Activated effector memory CD4-positive, alpha-beta T cell treated with anti-CD3 and anti-CD28 coated beads, Interleukin-2, amount 50 U/mL, for 16 hours (primary cell): ENCODE measurements around the gene NCKAP1.
"Not testable (repeated sequence)": the region's sequence is repeated elsewhere in the genome, so short reads cannot be mapped to it uniquely, and the experiment has no call there.

ENCODE experiments used
- DNase-seq: peaks from one replicate; pipeline ENCODE4 v3.0.0-alpha.2; 2020

Gene NCKAP1

DNA sequence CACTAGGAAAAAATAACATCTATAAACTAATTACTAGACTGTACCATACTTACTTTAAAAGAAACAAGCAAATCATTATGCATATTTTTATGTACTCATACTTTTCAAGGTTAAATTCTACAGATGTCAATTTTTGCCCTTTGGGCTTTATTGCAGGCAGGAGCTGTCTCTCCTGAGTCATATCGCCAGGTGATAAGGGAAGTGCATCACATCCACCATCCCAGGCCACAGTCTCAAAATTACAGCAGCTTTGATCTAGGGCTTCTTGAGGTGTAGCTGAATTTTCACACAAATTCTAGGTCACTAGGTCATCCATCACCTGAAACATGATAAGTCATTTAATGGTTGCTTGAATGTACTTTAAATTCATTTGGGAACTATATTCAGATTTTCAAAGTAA lies 133.4 kb downstream of the NCKAP1 start:
- no peak for DNase-seq

DNA sequence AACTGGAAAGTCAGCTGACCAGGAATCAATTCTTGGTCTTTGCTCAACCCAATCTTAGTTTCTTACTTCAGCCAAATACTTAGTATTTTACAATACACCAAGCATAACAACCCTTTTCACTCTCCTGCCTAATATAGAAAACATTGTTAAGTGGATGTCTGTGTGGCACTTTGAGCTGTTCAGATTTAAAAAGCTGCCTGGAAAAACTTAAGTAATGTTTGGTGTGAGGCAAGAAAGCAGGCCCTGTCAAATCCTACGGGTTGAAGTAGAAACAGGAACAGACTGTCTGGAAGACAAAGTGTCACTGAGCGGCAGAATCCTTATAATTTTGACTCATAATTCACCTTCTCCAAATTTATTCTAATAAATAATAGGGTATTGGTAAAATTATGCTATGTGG lies 134.7 kb downstream of the NCKAP1 start:
- no peak for DNase-seq

DNA sequence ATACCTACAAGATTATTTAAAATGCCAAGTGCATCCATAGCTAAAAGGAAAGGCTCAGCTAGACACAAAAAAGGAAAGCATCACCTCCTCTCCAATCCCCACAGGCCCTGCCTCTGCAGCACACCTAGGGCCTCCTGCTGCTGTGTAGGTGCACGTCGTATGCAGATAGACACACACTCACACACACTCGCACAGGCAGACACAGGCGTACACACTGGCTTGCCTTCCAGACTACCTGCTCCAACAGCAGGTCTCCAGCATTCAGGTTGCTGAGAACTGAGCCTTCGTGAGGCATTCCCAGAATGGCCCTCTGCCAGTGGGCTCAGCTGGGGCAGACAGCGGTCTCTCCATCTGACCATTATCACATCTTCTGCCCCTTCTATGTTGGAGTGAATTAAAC lies 136.5 kb downstream of the NCKAP1 start:
- DNase-seq: no peak

DNA sequence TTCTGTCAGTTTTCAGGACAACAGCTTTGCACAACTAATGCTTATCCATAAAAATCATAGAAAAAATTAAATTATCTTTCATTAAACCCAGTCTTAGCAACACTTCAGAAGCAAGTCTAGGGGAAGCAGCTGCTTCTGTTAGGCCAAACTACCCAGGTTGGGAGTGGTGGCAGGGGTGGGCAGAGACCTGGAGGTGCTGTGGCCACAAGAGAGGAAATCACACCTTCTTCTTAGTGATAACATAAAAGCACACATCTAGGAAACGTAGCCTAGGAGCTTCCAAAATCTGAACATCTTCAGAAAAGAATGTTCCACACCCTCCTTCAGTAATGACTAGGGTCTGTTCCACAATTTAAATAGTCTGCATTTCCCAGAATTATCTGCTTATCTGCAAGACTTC lies 139.5 kb downstream of the NCKAP1 start:
- DNase-seq: no peak

DNA sequence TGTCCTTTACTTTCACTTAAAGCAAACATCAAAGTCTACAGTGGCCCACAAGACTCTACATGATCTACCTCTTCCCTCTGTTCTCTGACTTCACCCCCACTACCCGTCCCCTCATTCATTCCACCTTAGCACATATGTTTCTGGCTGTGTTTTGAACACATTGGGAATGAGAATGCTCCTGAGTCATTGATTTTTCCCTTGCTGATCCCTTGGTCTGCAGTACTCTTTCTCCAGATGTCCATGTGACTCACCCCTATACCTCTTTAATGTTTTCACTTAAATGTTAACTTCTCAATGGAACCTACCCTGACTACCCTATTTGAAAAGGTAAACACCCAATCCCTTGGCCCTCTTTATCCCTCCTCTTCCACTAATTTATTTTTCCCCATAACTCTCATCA lies 141.1 kb downstream of the NCKAP1 start:
- no peak for DNase-seq

DNA sequence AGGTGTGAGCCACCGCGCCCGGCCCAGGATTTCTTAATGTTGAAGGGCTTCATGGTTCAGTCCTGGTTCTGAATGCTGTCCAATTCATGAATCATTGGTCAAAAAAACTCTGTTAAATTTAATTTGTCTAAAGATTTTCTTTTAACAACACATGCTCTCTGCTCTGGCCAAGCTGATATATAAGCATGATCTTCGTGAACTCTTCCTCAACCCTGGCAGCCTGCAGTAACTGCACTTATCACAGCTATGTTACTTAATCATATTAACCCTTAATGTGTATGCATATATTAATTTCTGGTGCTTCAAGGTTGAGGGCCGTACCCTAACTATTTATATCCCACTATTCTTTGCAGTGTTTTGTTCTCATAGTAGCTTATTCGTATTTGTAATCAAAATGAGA lies 142.5 kb downstream of the NCKAP1 start:
- DNase-seq: no peak

DNA sequence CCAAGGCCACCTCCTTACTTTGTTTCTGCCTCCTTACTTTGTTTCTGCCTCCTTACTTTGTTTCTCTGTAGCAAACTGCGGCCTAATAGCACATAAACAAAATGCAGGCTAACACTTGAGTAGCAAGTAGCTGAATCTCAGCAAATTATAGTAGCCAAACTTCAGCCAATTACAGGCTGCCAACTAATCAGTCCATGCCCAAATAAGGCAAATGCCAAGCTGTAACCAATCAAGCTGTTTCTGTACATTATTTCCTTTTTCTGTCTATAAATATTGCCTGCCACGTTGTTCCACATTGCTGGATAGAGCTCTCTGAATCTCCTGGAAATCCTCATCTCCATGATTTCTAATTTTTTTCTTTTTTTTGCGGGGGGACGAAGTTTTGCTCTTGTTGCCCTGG lies 143.1 kb downstream of the NCKAP1 start:
- no peak for DNase-seq

DNA sequence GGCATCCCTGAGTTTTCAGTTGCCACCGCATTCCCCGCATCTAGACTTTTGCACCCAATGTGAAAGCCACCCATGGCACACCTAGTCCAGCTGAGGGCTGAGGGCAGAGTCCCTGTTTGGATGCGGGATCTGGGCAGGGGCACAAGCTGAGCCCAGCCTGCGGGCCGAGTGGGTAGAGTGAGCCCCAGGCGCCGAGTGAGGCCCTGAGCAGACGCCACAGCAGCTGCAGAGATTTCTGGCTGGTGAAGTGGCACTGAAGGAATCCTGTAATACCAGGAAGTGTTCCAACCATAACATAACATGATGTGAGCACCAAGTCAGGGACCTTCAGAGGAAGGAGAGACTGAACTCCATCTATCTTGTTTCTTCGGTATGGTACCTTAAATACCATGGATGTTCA lies 144.1 kb downstream of the NCKAP1 start:
- no peak for DNase-seq

DNA sequence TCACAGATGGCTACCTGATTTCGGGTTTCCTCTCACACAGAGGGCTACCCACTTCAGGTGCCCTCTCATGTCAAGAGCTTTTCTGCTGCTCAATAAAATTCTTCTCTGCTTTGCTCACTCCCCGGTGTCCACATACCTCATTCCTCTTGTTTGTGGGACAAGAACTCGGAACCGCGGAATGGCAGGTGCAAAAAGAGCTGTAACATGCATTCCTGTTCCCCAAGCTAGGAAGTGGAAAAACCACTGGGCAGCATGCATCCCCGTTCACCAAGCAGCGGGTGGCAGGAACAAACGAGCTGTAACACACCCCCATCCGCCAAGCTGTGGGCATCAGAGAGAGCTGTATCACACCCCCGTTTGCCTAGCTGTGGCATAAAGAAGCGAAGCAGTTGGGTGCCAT lies 144.6 kb downstream of the NCKAP1 start:
- no peak for DNase-seq

DNA sequence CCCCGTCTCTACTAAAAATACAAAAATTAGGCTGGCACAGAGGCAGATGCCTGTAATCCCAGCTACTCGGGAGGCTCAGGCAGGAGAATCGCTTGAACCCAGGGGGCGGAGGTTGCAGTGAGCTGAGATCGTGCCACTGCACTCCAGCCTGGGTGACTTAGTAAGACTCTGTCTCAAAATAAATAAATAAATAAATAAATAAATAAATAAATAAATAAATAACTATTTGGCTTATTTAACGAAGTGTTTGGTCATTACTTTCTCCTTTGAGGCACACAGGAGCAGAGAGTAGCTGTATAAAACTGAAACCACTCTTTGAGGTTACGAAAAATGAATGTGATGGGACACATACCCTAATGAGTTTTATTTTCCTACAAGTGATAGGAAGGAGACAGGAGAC lies 145.2 kb downstream of the NCKAP1 start:
- DNase-seq: not testable (repeated sequence)

DNA sequence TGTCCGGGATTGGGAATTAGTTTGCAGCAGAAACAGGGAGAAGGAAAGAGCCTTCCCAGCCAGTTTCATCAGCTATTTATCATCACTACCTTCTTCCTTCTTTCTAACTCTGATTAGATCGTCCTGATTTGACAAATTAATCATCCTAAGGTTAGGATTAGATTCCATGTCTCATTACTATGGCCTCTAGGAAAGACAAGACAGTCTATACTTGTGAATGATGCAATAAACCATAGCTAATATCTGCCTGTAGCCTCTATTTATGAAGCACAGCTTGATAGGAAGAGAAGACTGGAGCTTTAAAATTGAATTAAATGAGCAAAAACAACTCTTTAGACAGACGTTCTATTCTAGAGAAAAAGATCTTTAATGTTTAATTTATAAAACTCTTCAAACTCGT lies 146.6 kb downstream of the NCKAP1 start:
- no peak for DNase-seq

DNA sequence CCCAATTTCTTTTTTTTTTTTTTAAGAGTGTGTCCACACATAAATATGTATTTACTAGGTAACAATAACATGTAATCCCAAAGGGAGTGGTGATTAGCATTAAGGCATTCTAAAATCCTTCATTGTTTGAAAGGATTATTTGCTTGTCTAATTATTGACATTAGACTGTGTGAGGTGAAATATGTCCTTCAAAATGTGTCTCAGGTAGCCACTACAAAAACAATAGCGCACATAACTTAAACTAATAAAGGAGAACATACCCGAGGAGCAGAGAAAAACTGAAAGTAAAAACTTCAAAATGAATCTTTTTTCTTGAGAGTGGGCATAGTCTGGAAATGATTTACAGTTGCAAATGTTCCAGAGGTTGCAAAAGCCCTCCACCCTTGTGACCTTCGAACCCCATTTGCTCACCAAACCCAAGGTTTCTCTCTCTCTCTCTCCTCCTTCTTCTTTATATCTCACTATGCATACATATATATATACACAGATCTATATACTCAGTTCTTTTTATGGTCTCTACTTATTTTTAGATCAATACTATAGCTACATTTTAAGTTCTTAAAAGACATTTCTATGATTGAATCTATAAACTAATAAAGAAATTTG lies 147.4 kb downstream of the NCKAP1 start:
- no peak for DNase-seq

DNA sequence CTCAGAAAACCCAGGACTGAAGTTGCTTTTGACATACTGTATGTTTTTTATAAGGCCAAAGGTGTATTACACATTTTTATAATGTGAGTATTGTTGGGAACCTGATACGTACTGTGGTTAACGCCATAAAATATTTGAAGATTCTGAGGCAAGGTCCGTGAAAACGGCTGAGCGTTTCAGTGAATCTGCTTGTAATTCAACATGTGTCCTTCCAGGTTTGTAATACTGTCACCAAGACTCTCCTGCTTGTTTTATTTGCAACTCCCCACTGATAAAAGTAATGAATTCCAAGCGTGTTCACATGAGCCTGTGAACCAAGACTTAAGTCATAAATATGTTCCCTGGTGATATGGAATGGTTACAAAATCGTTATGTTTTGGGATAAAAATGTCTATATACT lies 148.0 kb downstream of the NCKAP1 start:
- no peak for DNase-seq

DNA sequence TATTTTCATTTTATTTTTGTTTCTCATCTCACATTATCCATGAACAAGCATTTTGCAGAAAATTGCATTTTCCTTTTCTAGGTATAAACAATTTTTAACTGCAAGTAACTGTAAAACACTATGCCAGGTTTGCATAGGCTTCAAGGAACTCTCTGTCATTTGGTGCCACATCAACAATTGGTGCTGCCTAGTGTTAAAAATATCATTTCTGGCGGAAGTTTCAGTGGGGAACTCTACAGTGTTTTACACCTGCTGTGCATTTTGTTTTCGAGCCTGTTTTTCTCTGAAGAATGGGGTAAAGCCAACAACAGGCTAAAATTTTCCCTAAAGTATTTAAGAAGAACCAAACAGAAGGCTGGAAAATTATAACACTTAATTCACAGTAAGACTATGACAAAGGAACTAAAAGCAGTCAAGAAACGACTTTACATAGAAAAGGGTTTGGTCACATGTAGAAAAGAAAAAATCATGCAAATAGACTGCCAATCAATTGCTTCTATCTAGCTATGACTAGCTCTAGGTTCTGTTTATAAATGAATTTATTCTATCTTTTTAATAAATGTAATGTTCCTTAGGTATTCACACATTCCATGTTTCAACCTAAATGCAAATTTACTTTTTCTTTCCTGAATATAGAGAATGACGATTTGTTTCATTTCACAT lies 150.4 kb downstream of the NCKAP1 start:
- no peak for DNase-seq

DNA sequence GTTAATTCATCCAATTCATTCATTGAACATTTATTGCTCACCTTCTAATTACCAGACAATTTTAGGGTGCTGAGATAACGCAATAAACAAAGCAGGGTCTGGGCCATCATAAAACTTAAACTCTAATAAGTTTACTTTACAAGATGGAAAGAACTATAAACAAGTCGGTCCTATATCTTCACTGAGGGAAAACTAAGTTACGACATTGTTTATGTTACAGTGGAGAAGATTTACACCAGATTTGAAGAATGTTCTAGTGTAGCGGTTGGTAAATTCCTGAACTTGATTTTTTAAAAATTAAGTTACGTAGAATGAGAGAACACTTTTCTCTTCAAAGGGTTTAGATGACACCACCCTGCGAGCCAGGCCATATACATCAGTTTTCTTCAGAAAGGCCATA lies 151.2 kb downstream of the NCKAP1 start:
- DNase-seq: no peak

DNA sequence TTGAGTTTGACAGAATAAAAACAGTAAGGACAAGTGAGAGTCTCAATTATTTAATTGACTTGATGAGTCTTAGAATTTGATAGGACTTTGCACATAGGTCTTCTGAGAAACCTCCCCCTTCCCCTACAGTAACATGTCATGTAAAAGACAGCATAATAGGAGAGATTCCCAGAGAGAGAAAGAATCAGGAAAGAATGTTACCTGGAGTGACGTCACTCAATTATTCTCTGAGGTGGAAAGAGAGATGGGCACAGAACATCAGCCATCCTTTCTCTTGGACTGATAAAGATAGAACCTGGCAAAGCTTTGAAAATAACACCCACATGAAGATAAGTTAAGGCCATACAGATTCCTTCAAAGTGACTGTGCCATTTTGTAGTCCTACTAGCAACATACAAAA lies 152.5 kb downstream of the NCKAP1 start:
- DNase-seq: no peak

DNA sequence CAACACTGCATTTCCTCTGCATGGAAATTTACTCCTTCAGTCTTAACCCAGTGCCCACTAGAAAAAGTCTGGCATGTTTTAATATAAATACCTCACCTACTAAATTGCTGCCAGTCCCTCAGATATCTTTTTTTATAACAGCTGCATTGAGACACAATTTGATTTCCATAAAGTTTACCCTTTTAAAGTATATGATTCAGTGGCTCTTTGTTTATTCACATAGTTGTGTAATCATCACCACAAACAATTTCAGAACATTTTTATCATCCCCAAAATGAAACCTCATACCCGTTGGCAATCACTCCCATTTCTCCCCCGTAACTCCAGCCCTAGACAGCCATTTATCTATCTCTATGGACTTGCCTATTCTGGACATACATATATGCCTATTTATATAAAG lies 154.8 kb downstream of the NCKAP1 start:
- DNase-seq: no peak

DNA sequence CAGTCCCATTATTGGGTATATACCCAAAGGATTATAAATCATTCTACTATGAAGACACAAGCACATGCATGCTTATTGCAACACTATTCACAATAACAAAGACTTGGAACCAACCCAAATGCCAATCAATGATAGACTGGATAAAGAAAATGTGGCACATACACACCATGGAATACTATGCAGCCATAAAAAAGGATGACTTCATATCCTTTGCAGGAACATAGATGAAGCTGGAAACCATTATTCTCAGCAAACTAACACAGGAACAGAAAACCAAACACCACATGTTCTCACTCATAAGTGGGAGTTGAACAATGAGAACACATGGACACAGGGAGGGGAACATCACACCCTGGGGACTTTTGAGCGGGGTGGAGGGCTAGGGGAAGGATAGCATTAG lies 158.2 kb downstream of the NCKAP1 start:
- not testable (repeated sequence) for DNase-seq

DNA sequence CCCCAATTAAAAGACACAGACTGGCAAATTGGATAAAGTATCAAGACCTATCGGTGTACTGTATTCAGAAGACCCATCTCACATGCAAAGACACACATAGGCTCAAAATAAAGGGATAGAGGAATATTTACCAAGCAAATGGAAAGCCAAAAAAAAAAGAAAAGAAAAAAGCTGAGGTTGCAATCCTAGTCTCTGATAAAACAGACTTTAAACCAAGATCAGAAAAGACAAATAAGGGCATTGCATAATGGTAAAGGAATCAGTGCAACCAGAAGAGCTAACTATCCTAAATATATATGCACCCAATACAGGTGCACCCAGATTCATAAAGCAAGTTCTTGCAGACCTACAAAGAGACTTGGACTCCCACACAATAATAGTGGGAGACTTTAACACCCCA lies 161.6 kb downstream of the NCKAP1 start:
- DNase-seq: not testable (repeated sequence)

DNA sequence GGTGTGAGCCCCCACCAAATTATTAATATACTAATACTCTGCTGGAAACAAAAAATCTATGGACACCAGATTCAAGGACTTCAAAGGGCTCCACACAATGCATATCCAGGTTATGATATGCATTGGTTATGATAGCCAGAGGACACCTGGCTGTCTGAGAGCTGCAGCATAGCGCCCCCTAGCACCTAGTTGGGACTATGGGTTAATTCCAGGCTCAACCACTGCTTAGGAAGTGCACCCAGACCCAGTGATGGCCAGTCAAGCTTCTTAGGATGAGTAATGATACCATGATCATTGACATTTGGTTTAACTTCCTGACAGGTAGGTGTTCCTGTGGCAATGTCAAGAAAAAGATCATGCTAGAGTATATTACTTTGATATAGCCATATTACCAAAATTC lies 168.0 kb downstream of the NCKAP1 start:
- no peak for DNase-seq

DNA sequence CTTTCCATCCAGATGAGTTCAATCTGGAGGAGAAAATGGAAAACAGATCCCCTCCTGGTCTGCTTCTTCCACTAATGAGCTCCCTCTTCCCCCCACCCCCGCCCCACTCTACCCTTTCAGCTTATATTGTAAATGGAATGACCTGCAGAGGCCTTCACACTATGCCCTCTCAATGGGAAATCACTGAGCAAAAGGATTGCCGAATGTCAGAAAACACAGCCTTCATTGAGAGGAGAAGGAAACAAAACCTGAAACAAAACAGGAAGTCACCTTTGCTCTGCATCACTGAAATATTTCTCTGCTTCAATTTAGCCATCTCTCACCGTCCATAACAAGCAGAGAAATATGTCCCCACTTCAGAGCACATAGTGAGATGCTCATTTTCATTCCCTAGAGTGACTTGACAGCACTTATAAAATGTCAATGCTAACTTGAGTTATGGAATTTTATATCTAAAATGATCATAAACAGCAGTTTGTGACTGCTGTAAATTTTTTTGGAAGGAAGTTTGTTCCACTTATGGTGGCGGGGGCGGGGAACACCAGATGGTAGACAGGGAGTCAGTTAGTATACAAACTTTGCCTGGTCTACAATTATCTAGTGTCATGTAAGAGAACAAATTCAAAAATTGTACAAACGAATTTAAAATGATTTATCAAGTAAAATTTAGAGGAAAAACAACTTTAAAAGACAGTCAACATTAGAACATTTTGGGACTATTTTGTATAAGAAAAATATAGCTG lies 170.0 kb downstream of the NCKAP1 start:
- no peak for DNase-seq

DNA sequence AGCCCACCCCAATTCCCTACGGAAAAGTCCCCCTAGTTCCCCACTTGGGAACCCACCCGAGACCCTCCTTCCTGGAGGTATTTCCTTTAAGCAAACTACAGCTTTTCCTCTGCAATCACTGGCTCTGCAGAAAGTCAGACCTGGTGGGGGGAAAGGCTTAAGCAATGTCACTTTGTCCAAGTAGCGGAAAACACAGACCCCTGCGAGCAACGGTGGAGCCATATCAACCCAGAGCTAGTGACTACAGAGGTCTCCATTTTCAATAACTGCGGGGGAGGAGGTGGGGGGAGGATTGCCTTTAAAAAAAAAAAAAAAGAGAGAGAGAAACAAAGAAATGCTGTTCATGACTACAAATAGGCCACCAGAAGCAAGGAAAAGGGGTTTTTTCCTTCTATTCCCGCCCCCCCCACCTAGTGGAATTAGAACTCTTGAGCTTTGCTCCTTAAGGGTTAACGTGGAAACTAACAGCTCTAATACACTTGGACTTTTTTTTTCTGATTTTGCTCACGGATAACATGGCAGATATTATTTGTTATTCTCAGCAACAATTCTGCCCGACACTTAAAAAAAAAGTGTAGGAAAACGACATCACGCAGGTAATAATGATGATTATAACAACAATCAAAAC lies 170.7 kb downstream of the NCKAP1 start:
- no peak for DNase-seq

DNA sequence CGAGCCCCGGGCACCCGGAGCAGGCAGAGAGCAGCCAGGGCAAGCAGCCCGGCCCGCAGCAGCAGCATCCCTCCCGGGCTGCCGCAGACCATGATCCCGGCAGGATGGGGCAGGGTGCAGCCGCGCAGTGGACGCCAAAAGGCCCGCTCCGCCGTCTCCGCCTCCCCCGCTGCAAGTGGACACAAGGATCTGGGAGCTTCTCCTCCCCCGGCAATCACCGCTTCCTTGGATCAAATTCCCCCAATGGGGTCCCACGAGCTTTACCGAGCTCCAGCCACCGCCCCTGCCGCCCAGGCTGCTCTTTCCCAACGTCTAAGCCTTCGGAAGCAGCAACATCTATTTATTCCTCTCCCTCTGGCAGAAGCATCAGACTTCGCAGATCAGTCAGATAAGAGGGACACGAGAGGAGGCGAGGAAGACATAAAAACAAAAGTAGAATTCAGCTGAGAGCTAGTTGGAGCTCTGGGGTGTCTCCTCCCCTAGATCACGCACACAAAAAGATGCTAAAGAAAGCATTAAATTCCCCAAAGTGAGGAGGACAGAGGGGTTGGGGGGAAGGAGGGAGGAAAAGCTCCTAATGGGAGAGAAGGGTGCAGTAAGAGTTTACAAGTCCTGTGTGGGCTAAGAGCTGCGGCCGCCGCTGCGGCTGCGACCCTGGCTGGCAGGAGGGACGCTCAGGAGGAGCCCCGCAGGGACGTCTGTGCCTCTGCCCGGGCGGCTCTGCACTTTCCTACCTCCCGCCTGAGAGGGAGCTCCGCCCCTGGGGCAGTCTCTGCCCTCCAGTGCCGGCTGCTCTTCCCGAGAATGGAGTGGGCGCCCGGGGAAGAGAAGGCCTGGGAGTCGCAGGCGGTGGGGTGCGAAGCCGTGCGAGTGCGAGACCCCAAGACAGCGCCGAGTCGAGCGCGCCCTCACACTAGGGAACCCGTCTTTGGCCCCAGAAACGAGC lies 171.5 kb downstream of the NCKAP1 start, which contains the start of gene FRZB:
TSS of gene FRZB (minus strand) at position 177 of the 946 bp plus-strand sequence. CDS start at position 92, 85 bp downstream.
- DNase-seq: no peak
